Kidney epithelial cell (primary cell): ENCODE data around the gene PHF21A. TPM values are rescaled to one million over a fixed set of nuclear protein-coding genes. Genes with fewer than 3 reads are reported as not detected.

Experiments
- DNase-seq: peaks from one replicate; pipeline ENCODE4 v3.0.0-alpha.2; 2010; ENCODE audit warnings: low read depth
- H3K27me3 ChIP-seq: 2 replicates; pipeline ENCODE4 v1.6.0; 2011; ENCODE audit warnings: low read length; ENCODE audit not compliant: control insufficient read depth, insufficient read depth
- H3K36me3 ChIP-seq: 2 replicates; pipeline ENCODE4 v1.5.1; 2011; ENCODE audit warnings: low read length; ENCODE audit not compliant: control insufficient read depth, insufficient read depth
- H3K4me3 ChIP-seq: 2 replicates; pipeline ENCODE4 v1.5.1; 2011; ENCODE audit warnings: low read depth, mild to moderate bottlenecking, control low read depth, low read length
- total RNA-seq: library from RNA; depleted of rRNA; stranded (reverse); fragments of >200 nt; gene quantifications from 2 replicates; pipeline ENCODE4 v1.2.3, GENCODE V29; 2015
- TF ChIP-seq, protein P1 (sequence below): IDR thresholded peaks from 2 replicates; pipeline ENCODE4 v1.5.1; 2011; ENCODE audit warnings: mild to moderate bottlenecking, moderate library complexity, low read length, control low read depth, inconsistent platforms; ENCODE audit not compliant: insufficient read depth, poor library complexity, severe bottlenecking

The PHF21A gene
- total RNA-seq, 1 donor from 2014 or later, result 11.8 TPM

DNA sequence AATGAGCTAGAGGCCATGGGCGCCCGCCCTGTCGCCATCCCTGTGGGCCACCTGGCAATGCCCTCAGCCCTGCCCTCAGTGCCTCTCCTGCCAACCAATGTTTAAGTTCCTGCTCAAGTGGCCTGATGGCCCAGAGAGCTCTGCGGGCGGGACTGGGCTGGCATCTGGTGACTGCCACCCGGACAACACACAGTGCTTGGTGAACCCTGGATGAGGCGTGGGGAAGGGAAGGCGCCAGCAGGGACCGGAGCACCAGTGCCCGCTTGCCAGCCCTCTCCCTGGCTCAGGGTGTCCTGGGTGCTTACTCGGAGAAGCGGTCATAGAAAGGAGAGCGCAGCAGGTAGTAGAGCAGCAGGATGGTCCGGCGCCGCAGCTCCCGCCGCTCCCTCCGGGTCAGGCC, 207.7 kb downstream of the PHF21A start:
- Histone ChIP-seq H3K36me3 (peaks cover 2% of the 10 kb centered on the region), H3K4me3 (no peak overlapping the region), H3K27me3 (no peaks in the 10 kb centered on the region)
- TF ChIP-seq, protein P1, sequence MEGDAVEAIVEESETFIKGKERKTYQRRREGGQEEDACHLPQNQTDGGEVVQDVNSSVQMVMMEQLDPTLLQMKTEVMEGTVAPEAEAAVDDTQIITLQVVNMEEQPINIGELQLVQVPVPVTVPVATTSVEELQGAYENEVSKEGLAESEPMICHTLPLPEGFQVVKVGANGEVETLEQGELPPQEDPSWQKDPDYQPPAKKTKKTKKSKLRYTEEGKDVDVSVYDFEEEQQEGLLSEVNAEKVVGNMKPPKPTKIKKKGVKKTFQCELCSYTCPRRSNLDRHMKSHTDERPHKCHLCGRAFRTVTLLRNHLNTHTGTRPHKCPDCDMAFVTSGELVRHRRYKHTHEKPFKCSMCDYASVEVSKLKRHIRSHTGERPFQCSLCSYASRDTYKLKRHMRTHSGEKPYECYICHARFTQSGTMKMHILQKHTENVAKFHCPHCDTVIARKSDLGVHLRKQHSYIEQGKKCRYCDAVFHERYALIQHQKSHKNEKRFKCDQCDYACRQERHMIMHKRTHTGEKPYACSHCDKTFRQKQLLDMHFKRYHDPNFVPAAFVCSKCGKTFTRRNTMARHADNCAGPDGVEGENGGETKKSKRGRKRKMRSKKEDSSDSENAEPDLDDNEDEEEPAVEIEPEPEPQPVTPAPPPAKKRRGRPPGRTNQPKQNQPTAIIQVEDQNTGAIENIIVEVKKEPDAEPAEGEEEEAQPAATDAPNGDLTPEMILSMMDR, result no peak
- no peak for DNase-seq

DNA sequence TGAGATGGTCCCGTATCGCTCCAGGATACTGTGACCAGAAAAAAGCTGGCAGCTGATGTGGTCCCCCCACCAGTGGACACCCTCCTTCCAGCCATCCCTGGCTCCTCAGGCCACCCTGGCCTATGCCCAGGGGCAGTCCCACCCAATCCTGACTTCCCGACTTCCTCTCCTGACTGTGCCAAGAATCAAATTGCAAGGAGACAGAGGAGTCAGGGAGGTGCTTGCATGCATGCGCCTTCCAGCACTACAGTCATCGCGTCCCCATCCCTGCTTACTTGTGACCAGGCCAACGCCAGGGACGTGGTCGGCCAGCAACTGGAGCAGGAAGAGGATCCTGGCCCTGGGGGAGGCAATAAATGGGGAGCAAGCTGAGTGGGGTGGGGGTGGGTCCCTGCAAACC, 210.6 kb downstream of the PHF21A start:
- TF ChIP-seq, protein P1, result no peak
- no peaks in the 10 kb centered on the region for H3K27me3 ChIP-seq
- peaks cover 2% of the 10 kb centered on the region for H3K36me3 ChIP-seq
- DNase-seq, result no peak
- H3K4me3 ChIP-seq, result no peak overlapping the region

DNA sequence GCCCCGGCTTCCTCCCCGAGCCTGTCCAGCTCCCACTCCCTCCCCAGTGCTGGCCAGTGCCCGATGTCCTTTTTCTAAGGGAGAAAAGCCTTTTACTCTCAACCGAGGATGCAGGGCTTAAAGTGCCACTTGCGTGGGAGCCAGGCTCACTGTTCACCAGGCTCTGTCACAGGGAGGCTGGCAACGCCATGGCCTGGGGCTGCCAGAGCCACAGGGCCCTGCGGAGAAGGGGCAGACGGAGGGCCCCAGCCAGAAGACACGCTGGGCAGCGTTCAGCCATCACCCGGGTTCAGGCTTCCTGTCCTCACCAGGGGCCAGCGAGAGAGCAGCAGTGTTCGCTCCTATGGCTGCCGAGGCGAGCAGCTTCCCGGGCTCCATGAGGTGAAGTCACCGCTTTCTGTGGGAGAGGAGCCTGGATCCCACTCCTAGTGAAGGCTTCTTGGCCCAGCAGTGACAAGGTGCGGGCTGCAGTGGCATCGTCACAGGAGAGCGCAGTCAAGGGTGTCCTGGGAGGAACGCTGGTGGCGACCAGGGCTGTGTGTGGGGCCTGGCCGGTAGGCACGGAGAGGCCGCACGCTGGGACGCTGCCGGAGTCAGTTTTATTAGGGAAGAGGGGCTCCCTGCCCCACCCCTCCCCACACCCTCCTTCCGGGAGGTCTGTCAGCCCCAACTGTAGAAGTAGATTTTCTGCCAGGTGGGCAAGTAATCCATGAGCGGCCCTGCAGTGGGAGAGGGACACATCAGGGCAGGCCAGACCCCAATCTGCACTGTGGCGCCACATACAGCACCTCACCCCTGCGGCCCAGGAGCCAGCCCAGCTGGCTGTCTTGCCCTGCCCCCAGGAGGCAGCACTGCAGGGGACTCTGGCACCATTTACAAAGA, 211.4 kb downstream of the PHF21A start:
- peaks cover 2% of the 10 kb centered on the region for H3K36me3 ChIP-seq
- DNase-seq, result no peak

DNA sequence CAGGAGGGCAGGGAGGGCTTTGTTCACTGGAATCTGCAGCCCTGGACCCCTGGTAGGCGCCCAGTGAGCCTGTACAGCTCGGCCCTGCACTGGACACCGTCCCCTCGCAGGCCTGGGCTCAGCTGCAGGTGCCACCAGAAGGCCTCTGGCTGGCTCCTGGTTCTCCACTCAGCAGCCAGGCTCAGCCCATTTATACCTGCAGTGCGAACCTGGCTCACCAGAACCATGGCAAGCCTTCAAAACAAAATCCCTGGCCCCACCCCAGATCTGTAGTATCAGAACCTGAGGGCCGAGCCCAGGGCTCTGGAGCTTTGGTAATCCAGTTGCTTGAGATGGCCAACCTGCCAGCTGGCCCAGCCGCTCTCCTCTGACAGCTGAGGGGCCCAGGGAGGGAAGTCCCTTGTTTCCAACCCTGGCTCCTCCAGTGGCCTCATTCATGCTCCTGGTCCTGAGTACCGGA, 213.3 kb downstream of the PHF21A start:
- TF ChIP-seq, protein P1, result no peak
- Histone ChIP-seq H3K27me3 (no peaks in the 10 kb centered on the region), H3K36me3 (no peaks in the 10 kb centered on the region), H3K4me3 (no peak overlapping the region)
- no peak for DNase-seq

More for the DNA sequence above, 211.4 kb downstream of the PHF21A start:
- TF ChIP-seq, protein P1, result no peak
- Histone ChIP-seq H3K4me3 (no peak overlapping the region), H3K27me3 (no peaks in the 10 kb centered on the region)

DNA sequence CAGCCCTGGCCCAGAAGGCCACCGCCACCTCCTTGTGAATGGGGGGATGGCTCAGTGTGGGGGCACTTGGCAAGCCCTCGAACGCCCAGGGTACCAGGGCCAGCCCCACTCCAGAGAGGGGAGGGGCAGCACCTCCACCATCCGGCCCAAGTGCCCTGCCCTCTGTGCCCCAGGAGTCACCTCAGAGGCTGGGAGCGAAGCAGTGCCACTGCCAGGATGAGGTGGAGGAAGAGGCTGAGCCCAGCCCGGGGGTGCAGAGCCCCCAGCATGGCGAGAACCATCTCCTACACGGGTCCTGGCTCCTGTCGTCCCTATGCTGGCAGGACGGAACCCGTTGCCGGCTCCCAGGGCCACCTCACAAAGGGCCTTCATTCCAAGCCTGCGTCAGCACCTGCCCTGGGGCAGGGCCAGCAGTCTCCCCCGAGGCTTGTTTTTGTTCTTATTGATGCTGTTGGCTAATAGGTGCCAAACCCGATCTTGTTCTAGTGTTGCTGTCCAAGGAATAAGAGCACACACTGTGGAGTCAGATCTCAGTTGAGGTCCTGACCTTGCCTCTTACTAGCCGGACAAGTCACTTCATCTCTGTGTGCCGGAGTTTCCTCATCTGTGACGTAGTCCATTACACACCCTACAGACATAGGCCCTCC, 214.2 kb downstream of the PHF21A start, which contains the start of gene FREY1:
Gene FREY1, minus strand, starts transcription at position 307 of the 647 bp plus-strand sequence. Its CDS starts 26 bp downstream, at position 281.
- TF ChIP-seq, protein P1, result no peak
- Histone ChIP-seq H3K27me3 (no peaks in the 10 kb centered on the region), H3K4me3 (no peak within 1 kb of the TSS), H3K36me3 (no peaks in the 10 kb centered on the region)
- DNase-seq, result no peak
